ENCODE data around the gene NDUFAF2.

Gene NDUFAF2

GRCh38 chr5:61177070-61177469, 232.1 kb downstream of the NDUFAF2 start:
- no peak for TF ChIP-seq CTCF (IDR thresholded peaks at IDR 0.05; ENCODE audit: control insufficient read depth, insufficient read depth, low read depth, low read length, missing control alignments)
- DNase-seq (ENCODE audit: low read depth): no peak

GRCh38 chr5:61177716-61178115, 232.7 kb downstream of the NDUFAF2 start:
- TF ChIP-seq CTCF (IDR thresholded peaks at IDR 0.05; ENCODE audit: control insufficient read depth, insufficient read depth, low read depth, low read length, missing control alignments): no peak
- no peak for DNase-seq (ENCODE audit: low read depth)
- no peak overlapping the region for H3K4me3 ChIP-seq (ENCODE audit: control insufficient read depth, low read depth, low read length)

More at GRCh38 chr5:61177070-61177469, 232.1 kb downstream of the NDUFAF2 start:
- no peak overlapping the region for H3K4me3 ChIP-seq (ENCODE audit: control insufficient read depth, low read depth, low read length)

- no peak for TF ChIP-seq CTCF (IDR thresholded peaks at IDR 0.05; ENCODE audit: control insufficient read depth, insufficient read depth, low read depth, low read length, missing control alignments)
- DNase-seq (ENCODE audit: low read depth): no peak
- no peak overlapping the region for H3K4me3 ChIP-seq (ENCODE audit: control insufficient read depth, low read depth, low read length)
Measured at GRCh38 chr5:61178702-61179101, 233.7 kb downstream of the NDUFAF2 start.

- no peak overlapping the region for H3K4me3 ChIP-seq (ENCODE audit: control insufficient read depth, low read depth, low read length)
- TF ChIP-seq CTCF (IDR thresholded peaks at IDR 0.05; ENCODE audit: control insufficient read depth, insufficient read depth, low read depth, low read length, missing control alignments): no peak
Measured at GRCh38 chr5:61180886-61181285, 235.9 kb downstream of the NDUFAF2 start.

GRCh38 chr5:61182449-61182848, 237.4 kb downstream of the NDUFAF2 start:
- no peak for TF ChIP-seq CTCF (IDR thresholded peaks at IDR 0.05; ENCODE audit: control insufficient read depth, insufficient read depth, low read depth, low read length, missing control alignments)
- H3K4me3 ChIP-seq (ENCODE audit: control insufficient read depth, low read depth, low read length): no peak overlapping the region
- DNase-seq (ENCODE audit: low read depth): no peak

More at GRCh38 chr5:61180886-61181285, 235.9 kb downstream of the NDUFAF2 start:
- no peak for DNase-seq (ENCODE audit: low read depth)

- H3K4me3 ChIP-seq (ENCODE audit: control insufficient read depth, low read depth, low read length): no peak overlapping the region
- no peak for TF ChIP-seq CTCF (IDR thresholded peaks at IDR 0.05; ENCODE audit: control insufficient read depth, insufficient read depth, low read depth, low read length, missing control alignments)
Measured at GRCh38 chr5:61183538-61183937, 238.5 kb downstream of the NDUFAF2 start.

GRCh38 chr5:61184708-61185107, 239.7 kb downstream of the NDUFAF2 start:
- TF ChIP-seq CTCF (IDR thresholded peaks at IDR 0.05; ENCODE audit: control insufficient read depth, insufficient read depth, low read depth, low read length, missing control alignments): no peak

More at GRCh38 chr5:61183538-61183937, 238.5 kb downstream of the NDUFAF2 start:
- DNase-seq (ENCODE audit: low read depth): no peak

More at GRCh38 chr5:61184708-61185107, 239.7 kb downstream of the NDUFAF2 start:
- DNase-seq (ENCODE audit: low read depth): peak; percentile 7
- H3K4me3 ChIP-seq (ENCODE audit: control insufficient read depth, low read depth, low read length): no peak overlapping the region

Measured in AG09309 (cell line).